Spleen (tissue), 11 donors: Measurements from ENCODE around the gene STARD7. TPM values are rescaled to one million over a fixed set of nuclear protein-coding genes. Genes with fewer than 3 reads are reported as not detected.

Source experiments
- DNase-seq: peaks from one replicate; pipeline ENCODE4 v3.0.0-alpha.2; 2020
- H3K27ac ChIP-seq, 8 donors: fragments of 200-600 bp; sonication (generic) in 7 of 8; 1 replicate in 4 of 8; 2 replicates in 4 of 8; pipeline versions ENCODE4 v1.5.0 to v1.8.0; 2016 to 2021; ENCODE audit warnings: inconsistent platforms in 4 of 8, mild to moderate bottlenecking in 4 of 8, moderate library complexity in 1 of 8
- H3K27me3 ChIP-seq, 7 donors: fragments of 200-600 bp; sonication (generic) in 6 of 7; replicated peaks in 1 of 7; 1 replicate in 4 of 7; 2 replicates in 3 of 7; pipeline versions ENCODE4 v1.5.0 to v1.8.0; 2016 to 2021; ENCODE audit warnings: inconsistent platforms in 3 of 7, mild to moderate bottlenecking in 1 of 7
- H3K36me3 ChIP-seq, 6 donors: fragments of 200-600 bp; sonication (generic) in 5 of 6; 1 replicate in 4 of 6; 2 replicates in 2 of 6; pipeline versions ENCODE4 v1.5.0 to v1.8.0; 2016 to 2021; ENCODE audit warnings: inconsistent platforms in 2 of 6
- H3K4me1 ChIP-seq, 6 donors: fragments of 200-600 bp; sonication (generic) in 5 of 6; 1 replicate in 3 of 6; 2 replicates in 3 of 6; pipeline versions ENCODE4 v1.5.0 to v1.8.0; 2016 to 2021; ENCODE audit warnings: inconsistent platforms in 3 of 6
- H3K4me3 ChIP-seq, 8 donors: fragments of 200-600 bp; sonication (generic) in 7 of 8; 1 replicate in 4 of 8; 2 replicates in 4 of 8; pipeline versions ENCODE4 v1.5.0 to v1.8.0; 2016 to 2021; ENCODE audit warnings: inconsistent platforms in 4 of 8, mild to moderate bottlenecking in 4 of 8, moderate library complexity in 2 of 8
- H3K9me3 ChIP-seq, 8 donors: fragments of 200-600 bp; sonication (generic) in 7 of 8; 1 replicate in 4 of 8; 2 replicates in 4 of 8; pipeline versions ENCODE4 v1.5.0 to v1.8.0; 2016 to 2021; ENCODE audit warnings: inconsistent platforms in 4 of 8
- POLR2A ChIP-seq, 3 donors: fragments of 450-650 bp; IDR thresholded peaks; one replicate each; pipeline ENCODE4 v1.5.1; 2017; ENCODE audit warnings: antibody characterized with exemption in 3 of 3, mild to moderate bottlenecking in 1 of 3
- POLR2AphosphoS5 ChIP-seq, 3 donors: sonication (generic); formaldehyde crosslinking; IDR thresholded peaks; one replicate each; pipeline ENCODE4 v1.5.1; 2017; ENCODE audit warnings: antibody characterized with exemption in 3 of 3
- WGBS, 5 donors: extraction: QIAGEN DNeasy Blood & Tissue Kit in 3 of 5; methylation state at CpG; one replicate each; pipeline versions ENCODE4 v1.1.5 to v1.1.7; 2013 to 2018; 5-methylcytosine and 5-hydroxymethylcytosine counted together
- intact Hi-C: fragments of 100-400 bp; cut with DNase I; formaldehyde crosslinking; loops from one replicate; pipeline ENCODE4 v1.15.0; 2023; ENCODE audit warnings: low total_unique reads
- polyA plus RNA-seq, 3 donors: library from polyadenylated mRNA; stranded (reverse); fragments of 200-250 nt; gene quantifications; one replicate each; pipeline ENCODE4 v1.2.1, GENCODE V29; 2013
- total RNA-seq, 7 donors: library from RNA; depleted of rRNA in 3 of 7; stranded (reverse); fragments of >200 nt in 3 of 7; fragmentation: NEBNext Ultra II Directional in 4 of 7; extraction: Animal tissue kit (Norgen Biotek cat#: 25700) in 4 of 7; gene quantifications; one replicate each; pipeline versions ENCODE4 v1.1.0 to v1.2.1, GENCODE V29; 2016 to 2021
- TF ChIP-seq, protein P1 (sequence below), 11 experiments: fragments of 200-600 bp in 7 of 11; fragments of 450-650 bp in 4 of 11; sonication (generic) in 4 of 11; IDR thresholded peaks in 8 of 11; conservative IDR thresholded peaks in 3 of 11; 1 replicate in 7 of 11; 2 replicates in 4 of 11; pipeline versions ENCODE4 v1.4.0 to v1.8.0; 2016 to 2021; ENCODE audit warnings: antibody characterized with exemption in 11 of 11, inconsistent platforms in 4 of 11, mild to moderate bottlenecking in 1 of 11
- donor health status: healthy with polysubstance abuse.
- donor health status: DM: no; HTN: no; CAD: no; lungs with moderate emphysema.
- donor health status: DM: no; HTN: no; CAD: no.
- donor health status: Bipolar disorder and iron deficiency.
- donor health status: healthy.
- donor health status: DM: no; HTN: no; CAD: no.
- donor health status: DM: yes; HTN: yes; CAD: no.

Gene STARD7
- total and polyA plus RNA-seq, 10 donors, result 45.1 to 174 (median 108) TPM

DNA sequence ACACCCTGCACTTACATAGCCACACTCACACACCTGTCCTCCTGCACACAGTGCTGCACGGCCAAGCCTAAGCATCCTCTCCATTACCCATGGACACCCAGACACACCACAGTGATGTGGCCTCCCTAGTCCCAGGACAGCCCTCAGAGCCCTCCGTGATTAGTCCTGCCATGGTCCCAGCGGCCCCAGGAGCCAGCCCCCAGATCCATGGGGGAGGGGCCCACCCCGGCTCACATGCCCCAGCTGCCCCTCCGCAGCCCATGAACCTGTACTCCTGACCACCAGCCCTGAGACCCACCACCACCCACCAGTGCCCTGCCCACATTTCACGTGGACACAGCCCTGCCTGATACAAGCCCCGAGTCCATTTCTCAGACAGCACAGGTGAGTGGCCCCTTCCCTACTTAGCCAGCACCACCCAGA lies 55.3 kb downstream of the STARD7 start:
- intact Hi-C loops, result no loop called here
- Histone ChIP-seq H3K27me3 (no peaks in the 10 kb centered on the region), H3K36me3 (no peaks in the 10 kb centered on the region), H3K9me3 (no peaks in the 10 kb centered on the region), H3K4me3 (no peak overlapping the region), H3K27ac (no peak overlapping the region), H3K4me1 (peaks cover 14 to 67% (median 43%) of the 10 kb centered on the region in 6 donors)
- WGBS, 5 donors, result 88 to 93% (median 92%) methylated on average over 7 of the region's 7 CpGs
- peak; percentile 74 for DNase-seq
- no peak for TF ChIP-seq POLR2AphosphoS5 (IDR thresholded peaks at IDR 0.05)
- TF ChIP-seq, protein P1, sequence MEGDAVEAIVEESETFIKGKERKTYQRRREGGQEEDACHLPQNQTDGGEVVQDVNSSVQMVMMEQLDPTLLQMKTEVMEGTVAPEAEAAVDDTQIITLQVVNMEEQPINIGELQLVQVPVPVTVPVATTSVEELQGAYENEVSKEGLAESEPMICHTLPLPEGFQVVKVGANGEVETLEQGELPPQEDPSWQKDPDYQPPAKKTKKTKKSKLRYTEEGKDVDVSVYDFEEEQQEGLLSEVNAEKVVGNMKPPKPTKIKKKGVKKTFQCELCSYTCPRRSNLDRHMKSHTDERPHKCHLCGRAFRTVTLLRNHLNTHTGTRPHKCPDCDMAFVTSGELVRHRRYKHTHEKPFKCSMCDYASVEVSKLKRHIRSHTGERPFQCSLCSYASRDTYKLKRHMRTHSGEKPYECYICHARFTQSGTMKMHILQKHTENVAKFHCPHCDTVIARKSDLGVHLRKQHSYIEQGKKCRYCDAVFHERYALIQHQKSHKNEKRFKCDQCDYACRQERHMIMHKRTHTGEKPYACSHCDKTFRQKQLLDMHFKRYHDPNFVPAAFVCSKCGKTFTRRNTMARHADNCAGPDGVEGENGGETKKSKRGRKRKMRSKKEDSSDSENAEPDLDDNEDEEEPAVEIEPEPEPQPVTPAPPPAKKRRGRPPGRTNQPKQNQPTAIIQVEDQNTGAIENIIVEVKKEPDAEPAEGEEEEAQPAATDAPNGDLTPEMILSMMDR (IDR thresholded peaks at IDR 0.05 in 8 of 11, conservative IDR thresholded peaks at IDR 0.05 in 3 of 11), result no peak
- no peak for TF ChIP-seq POLR2A (IDR thresholded peaks at IDR 0.05)

DNA sequence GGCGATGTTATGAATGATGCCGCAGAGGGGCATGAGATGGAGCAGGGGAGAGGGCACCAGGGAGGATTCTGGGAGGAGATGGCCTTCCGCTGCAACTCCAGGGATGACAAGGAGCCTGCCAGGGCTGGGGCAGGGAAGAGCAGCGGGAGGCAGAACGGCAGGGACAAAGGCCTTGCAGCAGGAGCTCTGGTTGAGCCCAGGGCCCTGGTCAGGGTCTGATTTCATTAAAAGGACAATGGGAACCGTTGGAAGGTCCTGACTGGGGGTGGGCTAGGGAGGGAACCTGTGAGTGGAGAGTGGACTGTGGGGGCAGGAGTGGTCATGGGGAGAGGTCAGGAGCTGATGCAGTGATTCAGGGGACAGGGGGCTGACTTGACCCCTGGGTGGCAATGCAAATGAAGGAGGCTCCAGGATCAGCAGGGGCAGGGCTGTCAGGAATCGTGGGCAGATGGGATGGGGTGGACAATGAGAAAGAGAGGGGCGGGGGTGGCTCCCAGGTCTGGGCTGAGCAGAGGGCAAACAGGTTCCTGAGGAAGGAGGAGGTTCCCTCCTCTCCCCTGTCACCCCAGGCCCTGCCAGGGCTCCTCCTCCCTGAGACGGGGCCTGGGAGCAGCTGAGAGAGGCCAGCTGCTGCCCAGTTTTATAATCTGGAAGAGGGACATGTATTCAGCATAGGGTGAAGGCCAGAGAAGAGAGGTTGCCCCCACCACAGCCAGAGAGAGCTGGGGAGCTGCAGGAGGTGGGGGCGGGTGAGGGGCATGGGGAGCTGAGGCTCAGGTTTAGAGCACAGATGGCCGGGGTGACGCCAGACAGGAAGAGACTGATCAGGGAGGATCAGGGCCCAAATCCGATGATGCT lies 56.1 kb downstream of the STARD7 start:
- Histone ChIP-seq H3K4me3 (no peak overlapping the region), H3K36me3 (no peaks in the 10 kb centered on the region), H3K9me3 (no peaks in the 10 kb centered on the region), H3K4me1 (peaks cover 16 to 67% (median 43%) of the 10 kb centered on the region in 6 donors), H3K27me3 (no peaks in the 10 kb centered on the region), H3K27ac (no peak overlapping the region)
- TF ChIP-seq POLR2AphosphoS5 (IDR thresholded peaks at IDR 0.05), result no peak
- TF ChIP-seq POLR2A (IDR thresholded peaks at IDR 0.05), result no peak
- TF ChIP-seq, protein P1 (IDR thresholded peaks at IDR 0.05 in 8 of 11, conservative IDR thresholded peaks at IDR 0.05 in 3 of 11), result no peak
- DNase-seq, result peak; percentile 74
- intact Hi-C loops, result no loop called here
- WGBS, 5 donors, result 78 to 83% (median 82%) methylated on average over 13 of the region's 13 CpGs

DNA sequence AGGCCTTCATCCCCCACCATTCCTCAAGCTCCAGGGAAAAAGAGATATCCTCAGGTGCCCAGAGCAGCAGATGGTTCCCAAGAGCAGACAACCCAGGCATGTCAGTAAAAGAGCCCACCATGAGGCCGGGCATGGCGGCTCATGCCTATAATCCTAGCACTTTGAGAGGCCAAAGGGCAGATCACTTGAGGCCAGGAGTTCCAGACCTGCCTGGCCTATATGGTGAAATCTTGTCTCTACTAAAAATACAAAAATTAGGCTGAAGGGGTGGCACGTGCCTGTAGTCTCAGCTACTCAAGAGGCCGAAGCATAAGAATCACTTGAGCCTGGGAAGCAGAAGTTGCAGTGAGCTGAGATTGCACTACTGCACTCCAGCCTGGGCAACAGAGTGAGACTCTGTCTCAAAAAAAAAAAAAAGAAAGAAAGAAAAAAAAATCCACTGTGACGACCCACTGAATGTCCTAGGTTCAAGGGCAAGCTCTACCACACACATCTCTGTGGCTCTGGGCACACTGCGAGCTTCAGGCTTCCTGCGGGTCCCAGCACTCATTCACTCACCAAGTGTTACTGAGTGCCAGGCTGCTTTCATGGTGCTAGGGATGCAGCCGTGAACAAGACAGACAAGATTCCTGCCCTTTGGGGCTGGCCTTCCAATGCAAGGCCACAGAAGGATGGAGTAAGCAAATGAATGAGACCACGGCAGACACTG lies 56.9 kb downstream of the STARD7 start:
- Histone ChIP-seq H3K4me1 (peaks cover 16 to 67% (median 43%) of the 10 kb centered on the region in 6 donors), H3K9me3 (no peaks in the 10 kb centered on the region), H3K36me3 (no peaks in the 10 kb centered on the region), H3K4me3 (no peak overlapping the region), H3K27me3 (no peaks in the 10 kb centered on the region), H3K27ac (peak overlapping the region in 3 of 8 donors; percentile 30 to 51 (median 48))
- intact Hi-C loops, result no loop called here
- no peak for TF ChIP-seq POLR2A (IDR thresholded peaks at IDR 0.05)
- no peak for TF ChIP-seq POLR2AphosphoS5 (IDR thresholded peaks at IDR 0.05)
- TF ChIP-seq, protein P1 (IDR thresholded peaks at IDR 0.05 in 8 of 11, conservative IDR thresholded peaks at IDR 0.05 in 3 of 11), result no peak
- DNase-seq, result peak; percentile 51
- 78 to 87% (median 84%) methylated on average over 9 of the region's 9 CpGs for WGBS, 5 donors
